DMS114 treated with DMSO at 0.1 percent for 48 hours (cell line): Measurements from ENCODE around the gene ALAS1.

Experiments used
- DNase-seq: peaks from one replicate; lab custom pipeline; 2025; ENCODE audit not compliant: unreplicated experiment; lab: John Stamatoyannopoulos, UW

ALAS1 gene

DNA sequence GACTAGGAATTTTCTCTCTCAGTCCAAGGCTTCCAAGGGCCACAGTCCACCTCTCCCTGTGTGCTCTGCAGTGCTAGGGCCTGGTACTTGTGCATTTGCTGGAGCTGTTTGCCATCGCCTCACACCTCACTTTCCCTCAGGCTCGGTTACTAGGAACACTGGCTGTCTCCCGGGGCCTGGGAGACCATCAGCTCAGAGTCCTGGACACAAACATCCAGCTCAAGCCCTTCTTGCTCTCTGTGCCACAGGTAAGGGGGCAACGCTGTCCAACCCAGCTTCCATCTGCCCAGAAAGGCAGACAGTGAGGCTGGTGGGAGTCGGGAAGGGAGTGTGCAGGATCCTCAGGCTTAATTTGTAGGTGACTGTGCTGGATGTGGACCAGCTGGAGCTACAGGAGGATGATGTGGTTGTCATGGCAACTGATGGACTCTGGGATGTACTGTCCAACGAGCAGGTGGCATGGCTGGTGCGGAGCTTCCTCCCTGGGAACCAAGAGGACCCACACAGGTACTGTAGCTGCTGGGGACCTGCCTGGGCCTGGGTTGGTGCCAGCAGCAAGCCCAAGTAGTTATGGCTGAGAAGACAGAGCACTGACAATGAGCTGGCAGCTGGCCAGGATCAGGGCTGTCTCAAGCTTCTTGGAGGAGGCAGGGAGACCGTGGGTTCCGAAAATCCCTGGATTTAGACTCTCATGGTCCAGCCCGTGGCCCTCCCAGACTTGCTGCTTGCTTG lies 51.0 kb downstream of the ALAS1 start:
- DNase-seq, result no peak

DNA sequence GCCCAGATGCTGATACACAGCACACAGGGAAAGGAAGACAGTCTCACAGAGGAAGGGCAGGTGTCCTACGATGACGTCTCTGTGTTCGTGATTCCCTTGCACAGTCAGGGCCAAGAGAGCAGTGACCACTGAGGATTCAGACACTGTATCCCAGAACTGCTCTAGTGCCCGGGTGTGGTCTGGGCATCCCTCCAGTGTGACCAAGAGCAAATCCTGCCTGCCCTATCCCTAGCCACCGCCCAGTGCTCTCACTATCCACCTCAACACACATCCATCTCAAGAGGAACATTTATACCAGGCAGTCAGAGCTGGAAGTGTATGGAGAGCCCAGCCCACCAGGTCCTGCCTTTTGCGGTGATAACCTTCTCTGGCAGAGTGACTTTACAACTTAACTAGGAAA lies 51.7 kb downstream of the ALAS1 start:
- DNase-seq, result no peak

DNA sequence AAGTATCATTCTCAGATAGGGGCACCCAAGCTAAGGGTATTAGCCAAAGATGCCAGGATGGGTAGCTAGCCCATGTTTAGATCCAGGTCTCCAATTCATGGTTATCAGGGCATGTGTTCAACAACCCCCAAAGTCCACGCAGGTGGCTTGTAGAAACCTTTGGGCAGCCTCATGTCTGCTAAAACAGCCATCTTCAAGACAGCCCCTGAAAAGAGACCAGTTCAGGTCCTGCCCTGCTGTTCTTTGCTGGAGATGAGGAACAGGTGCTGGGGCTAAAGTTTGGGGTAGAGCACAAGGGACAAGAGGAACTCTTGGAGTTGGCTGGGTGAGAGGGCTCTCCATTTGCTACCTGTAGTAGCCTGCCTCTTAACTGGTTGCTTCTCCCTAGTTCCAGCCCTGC lies 52.2 kb downstream of the ALAS1 start:
- DNase-seq, result no peak

DNA sequence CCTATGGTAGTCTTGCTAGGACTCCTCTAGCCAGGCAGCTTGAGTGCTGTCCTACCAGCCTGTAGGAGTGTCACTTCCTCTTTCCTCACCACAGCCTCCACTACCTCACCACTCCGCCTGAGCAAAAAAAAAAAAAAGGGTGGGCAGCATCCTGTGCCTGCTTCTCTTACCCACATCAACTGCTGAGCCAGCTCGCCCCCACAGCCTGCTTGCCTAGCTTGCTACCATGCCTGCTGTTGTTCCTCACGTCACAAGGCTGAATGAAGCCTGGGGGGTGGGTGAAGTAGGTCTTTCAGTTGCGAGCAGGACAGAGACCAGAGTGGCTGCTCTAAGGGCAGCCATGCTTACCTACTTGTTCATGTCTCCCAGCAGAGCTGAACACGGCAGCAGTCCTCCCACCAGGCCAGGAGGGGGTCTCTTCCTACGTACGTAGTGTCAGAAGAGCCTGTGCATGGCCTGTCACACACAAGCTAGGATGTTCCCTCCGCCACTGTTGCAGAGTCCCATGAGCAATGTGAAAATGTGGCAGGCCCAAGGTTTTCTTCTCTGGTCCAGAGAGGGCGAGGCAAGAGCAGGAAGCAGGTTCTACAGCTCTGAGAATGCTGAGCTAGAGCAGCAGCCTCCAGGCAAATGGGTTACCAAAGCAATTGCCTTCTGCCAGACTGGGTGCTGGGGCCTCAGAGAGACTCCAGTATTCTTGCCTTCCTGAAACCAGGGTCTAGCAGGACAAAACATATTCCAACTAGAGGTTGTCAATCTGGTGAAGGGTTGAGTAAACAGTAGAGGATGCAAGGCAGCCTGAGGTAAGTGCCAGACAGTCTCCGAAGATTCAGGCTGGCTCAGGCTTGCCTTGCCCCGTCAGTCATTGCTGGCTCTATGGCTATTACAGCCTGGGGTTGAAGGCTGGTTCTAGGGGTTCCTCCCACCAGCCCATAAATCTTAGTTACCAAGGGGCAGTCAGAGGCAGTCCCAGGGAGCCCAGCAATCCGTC lies 55.6 kb downstream of the ALAS1 start:
- no peak for DNase-seq

DNA sequence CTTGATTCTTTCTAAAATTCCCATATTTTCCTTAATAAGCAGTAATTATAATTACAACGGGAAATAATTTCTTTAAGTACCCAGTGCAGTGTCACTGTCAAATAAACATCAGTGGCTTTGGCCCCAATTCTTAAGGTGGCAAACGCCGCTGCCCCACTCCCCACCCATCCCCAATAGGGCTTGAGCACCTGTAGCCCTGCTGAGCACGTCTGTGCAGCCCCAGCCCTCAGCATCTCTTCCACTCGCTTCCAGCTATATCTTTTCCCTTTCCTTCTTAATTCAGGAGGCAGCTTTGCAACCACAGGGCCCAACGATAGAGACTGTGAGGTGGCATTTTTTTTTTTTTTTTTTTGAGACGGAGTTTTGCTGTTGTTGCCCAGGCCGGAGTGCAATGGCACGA lies 56.6 kb downstream of the ALAS1 start:
- DNase-seq, result no peak

DNA sequence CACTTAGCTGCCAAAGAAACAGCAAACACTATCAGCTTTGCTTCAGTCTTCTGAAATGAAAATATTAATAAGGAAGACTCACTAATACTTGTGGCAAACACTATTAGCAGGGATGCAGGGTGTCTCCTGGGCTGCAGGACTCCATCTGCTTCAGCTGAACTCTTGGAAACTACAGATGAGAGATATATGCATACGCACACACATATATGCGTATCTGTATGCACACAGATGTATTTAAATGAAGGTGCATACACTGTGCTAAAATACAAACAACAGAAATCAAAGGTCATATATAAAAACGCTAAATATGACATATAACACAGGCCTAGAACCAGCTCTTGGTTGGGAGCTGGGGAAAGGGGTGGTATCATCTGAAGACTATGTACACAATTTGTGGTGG lies 58.2 kb downstream of the ALAS1 start:
- DNase-seq, result no peak

DNA sequence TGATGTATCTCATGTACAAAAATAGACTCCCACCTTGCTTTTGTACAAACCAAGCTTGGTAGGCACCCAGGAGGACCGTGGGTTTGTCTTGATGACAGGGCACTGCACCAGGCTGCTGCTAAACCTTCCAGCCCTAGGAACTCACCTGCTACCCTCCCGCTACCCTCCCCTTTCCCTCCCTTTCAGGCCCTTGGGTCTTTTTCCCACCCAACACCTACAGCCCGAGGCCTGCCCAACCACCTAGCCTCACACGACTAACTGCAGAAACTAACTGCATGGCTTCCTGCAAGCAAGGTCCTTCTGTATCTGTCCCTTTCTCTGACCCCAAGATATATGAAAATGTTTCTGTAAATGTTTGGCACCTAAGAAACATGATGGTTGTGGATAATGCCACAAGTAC lies 58.7 kb downstream of the ALAS1 start:
- no peak for DNase-seq

DNA sequence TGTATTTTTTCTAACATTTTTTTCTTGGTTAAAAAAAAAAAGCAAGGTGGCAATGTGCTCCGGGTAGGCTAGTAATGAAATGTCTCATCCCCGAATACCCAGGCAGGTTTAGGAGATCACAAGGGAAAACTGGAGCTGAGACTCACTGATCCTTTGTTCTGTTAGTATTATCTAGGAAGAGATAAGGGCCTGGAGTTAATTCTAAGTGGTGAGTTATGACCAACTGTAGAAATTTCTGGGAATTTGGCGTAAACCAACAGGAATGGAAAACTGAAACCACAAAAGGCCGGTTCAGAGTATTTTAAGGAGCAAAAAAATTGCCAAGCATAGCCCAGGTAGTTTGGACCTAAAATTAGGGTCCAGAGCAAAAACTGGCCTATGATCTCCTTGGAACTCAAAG lies 60.0 kb downstream of the ALAS1 start:
- DNase-seq, result no peak

DNA sequence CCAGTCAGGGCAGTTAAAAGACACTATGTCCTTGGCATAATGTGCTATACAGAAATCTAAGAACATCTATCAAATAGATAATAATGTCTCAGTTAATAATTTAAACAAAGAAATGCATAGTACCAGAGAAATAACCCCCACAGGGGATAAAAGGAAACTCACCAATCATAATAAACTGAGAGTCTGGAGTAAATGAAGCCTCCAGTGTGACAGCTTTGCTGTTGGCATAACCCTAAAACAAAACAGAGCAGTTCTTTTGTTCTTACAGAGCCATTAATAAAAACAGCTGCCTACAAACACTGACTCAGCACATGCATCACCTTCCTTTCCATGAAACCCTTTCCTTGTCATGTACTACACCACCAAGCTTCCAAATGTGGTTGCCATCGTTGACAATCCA lies 61.1 kb downstream of the ALAS1 start:
- DNase-seq, result no peak

DNA sequence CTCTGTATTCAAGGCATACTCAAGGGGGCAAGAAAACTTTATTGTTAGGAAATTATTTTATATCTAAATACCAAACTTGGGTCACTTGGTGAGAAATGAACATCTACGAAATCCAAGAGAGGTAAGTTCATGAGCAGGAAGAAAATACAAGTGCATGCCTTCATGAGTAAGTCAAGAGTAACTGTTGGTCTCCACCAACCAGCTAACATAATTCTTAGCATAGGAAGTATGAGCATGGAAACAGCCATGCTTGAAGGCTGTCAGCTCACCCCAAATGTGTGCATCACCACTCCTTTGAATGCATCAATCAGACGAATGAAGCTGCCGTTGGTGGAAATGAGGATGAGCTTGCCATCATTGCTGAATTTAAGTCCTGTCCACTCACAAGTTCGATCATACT lies 61.5 kb downstream of the ALAS1 start:
- no peak for DNase-seq

DNA sequence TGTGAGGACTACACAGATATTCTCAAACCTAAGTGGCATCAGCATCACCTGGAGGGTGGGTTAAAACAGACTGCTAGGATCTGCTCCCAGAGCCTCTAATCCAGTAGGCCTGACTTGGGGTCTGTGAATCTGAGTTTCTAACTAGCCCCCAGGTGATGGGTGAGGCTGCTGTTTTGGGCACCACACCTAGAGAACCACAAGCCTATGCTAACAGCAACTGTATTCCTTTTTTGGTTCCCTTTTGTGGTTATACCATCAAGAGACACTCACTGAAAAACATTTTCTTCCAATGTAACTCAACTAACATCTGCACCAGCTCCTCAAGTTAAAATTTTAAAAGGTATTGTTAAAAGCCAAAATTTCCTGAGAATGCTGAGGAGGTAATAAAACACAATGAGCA lies 64.5 kb downstream of the ALAS1 start:
- no peak for DNase-seq
